Frontal cortex (tissue), 4 donors: ENCODE results near the gene HSP90AA1. TPM values are rescaled to one million over a fixed set of nuclear protein-coding genes. Genes with fewer than 3 reads are reported as not detected.
"Not testable (repeated sequence)": the region's sequence is repeated elsewhere in the genome, so short reads cannot be mapped to it uniquely, and the experiment has no call there.

Experiments used
- DNase-seq, 2 donors: peaks; one replicate each; pipeline ENCODE4 v3.0.0; 2012; ENCODE audit warnings: low spot score in 2 of 2
- FAIRE-seq: peaks from 2 replicates; lab custom pipeline; 2012; peaks lifted over from hg19 to GRCh38; lab: Jason Lieb, UNC
- total RNA-seq: library from RNA; depleted of rRNA; stranded (reverse); fragments of >200 nt; gene quantifications from one replicate; pipeline ENCODE4 v1.2.3, GENCODE V29; 2014
- donor health status: control.
- donor health status: control.
- donor health status: control.

HSP90AA1 gene
- 289 TPM for total RNA-seq

DNA sequence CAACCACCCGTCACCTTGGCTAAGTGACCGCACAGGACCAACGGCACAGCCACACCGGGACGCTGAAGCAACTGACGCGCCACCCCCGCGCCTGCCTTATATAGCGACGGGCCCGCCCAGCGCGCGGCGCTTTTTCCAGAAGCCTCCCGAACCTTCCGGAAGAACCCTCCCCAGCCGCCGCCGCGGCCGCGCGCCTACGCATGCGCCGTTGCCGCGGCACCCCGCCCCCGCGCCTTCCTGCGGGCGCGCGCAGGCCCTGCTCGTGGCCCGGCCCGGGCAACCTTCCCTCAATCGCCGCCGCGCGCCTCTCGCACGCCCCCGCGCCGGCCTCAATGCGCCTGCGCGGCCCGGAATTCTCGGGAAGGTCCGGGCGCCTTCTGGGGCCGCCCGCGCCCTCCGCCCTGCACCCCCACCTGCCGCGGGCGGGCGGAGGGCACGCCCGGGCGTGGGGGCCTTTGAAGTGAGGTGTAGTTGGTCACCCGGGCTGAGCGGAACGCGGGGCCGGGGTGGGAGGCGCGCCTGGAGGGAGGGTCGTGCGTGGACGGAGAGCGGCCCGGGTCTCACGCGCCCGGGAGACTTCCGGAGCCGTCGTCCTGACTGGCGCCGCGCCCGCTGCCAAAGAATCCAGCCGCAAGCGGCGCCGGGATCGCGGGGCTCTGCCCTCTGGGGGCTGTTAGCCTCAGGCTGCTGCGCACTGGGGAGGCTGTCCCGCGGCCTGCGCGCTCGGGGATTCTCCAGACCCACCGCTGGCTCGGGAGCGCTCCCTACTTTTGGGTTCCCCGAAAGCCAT lies at the start of gene HSP90AA1:
HSP90AA1 (minus strand) TSS at position 73 of the 790 bp plus-strand sequence. CDS start 666 bp downstream, outside the sequence.
- no peak for FAIRE-seq
- DNase-seq: peak; percentile 94 to 96

DNA sequence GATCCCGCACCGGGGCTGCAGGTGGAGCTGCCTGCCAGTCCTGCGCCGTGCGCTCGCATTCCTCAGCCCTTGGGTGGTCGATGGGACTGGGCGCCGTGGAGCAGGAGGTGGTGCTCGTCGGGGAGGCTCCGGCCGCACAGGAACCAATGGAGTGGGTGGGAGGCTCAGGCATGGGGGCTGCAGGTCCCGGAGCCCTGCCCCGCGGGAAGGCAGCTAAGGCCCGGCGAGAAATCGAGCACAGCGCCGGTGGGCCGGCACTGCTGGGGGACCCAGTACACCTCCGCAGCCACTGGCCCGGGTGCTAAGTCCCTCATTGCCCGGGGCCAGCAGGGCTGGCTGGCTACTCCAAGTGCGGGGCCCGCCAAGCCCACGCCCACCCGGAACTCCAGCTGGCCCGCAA lies 48.6 kb upstream of the HSP90AA1 start:
- not testable (repeated sequence) for FAIRE-seq, DNase-seq

DNA sequence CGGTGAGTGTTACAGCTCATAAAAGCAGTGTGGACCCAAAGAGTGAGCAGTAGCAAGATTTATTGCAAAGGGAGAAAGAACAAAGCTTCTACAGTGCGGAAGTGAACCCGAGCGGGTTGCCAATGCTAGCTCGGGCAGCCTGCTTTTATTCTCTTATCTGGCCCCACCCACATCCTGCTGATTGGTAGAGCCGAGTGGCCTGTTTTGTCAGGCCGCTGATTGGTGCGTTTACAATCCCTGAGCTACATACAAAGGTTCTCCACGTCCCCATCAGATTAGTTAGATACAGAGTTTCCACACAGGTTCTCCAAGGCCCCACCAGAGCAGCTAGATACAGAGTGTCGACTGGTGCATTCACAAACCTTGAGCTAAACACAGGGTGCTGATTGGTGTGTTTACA lies 47.9 kb upstream of the HSP90AA1 start:
- FAIRE-seq, DNase-seq: not testable (repeated sequence)

DNA sequence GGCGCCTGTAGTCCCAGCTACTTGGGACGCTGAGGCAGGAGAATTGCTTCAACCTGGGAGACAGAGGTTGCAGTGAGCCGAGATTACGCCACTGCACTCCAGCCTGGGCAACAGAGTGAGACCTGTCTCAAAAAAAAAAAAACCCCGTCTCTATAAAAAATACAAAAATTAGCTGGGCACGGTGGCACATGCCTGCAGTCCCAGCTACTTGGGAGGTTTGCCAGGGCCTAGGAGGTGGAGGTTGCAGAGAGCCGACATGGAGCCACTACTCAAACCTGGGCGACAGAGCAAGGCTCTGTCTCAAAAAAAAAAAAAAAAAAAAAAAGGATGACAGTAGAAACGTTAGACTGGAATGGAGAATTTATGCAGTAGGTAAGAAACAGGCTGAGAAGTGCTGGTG lies 47.2 kb upstream of the HSP90AA1 start:
- not testable (repeated sequence) for FAIRE-seq

GRCh38 chr14:102131741-102132140 lies 44.9 kb upstream of the HSP90AA1 start:
- FAIRE-seq (no peak), DNase-seq (no peak)

More for the DNA sequence above, 47.2 kb upstream of the HSP90AA1 start:
- DNase-seq: not testable (repeated sequence)

DNA sequence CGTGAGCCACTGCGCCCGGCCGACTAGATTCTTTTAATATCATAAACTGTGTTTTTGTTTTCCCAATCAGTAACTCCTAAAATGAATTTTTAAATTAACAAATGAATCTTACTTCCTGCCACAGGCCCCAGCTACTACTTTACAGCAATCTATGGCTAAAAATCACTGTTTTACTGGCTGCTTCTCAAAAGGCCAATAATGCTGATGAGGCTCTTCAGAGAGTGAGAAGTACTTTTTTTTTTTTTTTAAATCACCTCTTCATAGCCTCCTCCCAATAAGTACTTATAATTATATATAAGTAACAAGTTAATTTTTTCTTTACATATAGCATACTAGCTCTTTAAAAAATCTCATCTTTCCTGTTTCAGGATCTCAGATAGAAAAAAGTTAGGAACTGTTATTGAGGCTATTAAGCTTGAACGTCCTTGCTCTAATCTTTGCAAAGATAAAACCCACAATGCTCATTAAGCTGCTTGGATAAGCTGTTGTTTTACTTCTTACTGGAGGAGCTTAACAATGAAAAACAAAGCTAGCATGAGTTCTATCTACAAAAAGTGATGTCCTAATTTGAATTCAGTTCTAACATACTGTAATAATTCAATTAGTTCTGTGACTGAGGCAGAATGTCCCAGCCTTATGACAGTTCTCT lies 40.1 kb upstream of the HSP90AA1 start:
- DNase-seq (no peak), FAIRE-seq (no peak)

DNA sequence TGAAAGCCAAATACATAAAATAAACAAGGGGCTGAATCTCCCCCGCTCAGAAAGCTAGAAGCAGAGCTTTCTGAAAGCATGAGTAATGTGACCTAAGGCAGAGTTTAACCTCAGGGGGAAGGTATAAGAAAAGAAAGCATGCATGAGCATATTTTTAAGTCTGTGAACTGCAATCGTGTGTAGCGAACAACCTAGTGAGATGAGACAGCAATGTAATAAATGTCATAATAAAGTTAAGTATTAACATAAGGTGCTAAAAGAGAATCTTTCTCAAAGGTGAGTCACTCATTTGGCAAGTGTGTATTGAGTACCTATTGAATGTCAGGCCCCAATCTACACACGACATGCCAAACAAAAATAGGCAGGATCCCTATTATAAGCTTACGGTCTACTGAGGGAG lies 38.7 kb upstream of the HSP90AA1 start:
- no peak for DNase-seq
- FAIRE-seq: no peak

GRCh38 chr14:102124419-102124818 lies 37.6 kb upstream of the HSP90AA1 start:
- no peak for FAIRE-seq
- no peak for DNase-seq

- FAIRE-seq (no peak), DNase-seq (no peak)
Observed at GRCh38 chr14:102121567-102121966, 34.7 kb upstream of the HSP90AA1 start.

- FAIRE-seq (no peak), DNase-seq (no peak)
Observed at GRCh38 chr14:102120888-102121287, 34.0 kb upstream of the HSP90AA1 start.

GRCh38 chr14:102117852-102118251 lies 31.0 kb upstream of the HSP90AA1 start:
- FAIRE-seq (no peak), DNase-seq (no peak)

- DNase-seq: no peak
- FAIRE-seq: no peak
Observed at GRCh38 chr14:102116361-102117180, 29.7 kb upstream of the HSP90AA1 start.

DNA sequence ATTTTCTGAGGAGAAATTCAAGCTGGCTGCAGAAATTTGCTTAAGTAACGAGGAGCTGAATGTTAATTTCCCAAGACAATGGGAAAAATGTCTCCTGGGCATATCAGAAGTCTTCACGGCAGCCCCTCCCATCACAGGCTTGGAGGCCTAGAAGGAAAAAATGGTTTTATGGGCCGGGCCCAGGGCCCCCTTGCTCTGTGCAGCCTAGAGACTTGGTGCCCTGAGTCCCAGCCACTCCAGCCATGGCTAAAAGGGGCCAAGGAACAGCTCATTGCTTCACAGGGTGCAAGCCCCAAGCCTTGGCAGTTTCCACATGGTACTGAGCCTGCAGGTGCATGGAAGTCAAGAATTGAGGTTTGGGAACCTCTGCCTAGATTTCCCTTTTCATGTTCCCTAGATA lies 24.3 kb upstream of the HSP90AA1 start:
- FAIRE-seq (no peak), DNase-seq (no peak)

DNA sequence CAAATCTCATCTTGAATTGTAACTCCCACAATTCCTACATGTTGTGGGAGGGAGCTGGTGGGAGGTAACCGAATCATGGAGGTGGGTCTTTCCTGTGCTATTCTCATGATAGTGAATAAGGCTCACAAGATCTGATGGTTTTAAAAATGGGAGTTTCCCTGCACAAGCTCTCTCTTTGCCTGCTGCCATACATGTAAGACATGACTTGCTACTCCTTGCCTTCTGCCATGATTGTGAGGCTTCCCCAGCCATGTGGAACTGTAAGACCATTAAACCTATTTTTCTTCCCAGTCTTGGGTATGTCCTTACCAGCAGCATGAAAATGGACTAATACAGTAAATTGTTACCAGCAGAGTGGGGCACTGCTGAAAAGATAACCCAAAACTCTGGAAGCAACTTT lies 22.5 kb upstream of the HSP90AA1 start:
- not testable (repeated sequence) for DNase-seq, FAIRE-seq

DNA sequence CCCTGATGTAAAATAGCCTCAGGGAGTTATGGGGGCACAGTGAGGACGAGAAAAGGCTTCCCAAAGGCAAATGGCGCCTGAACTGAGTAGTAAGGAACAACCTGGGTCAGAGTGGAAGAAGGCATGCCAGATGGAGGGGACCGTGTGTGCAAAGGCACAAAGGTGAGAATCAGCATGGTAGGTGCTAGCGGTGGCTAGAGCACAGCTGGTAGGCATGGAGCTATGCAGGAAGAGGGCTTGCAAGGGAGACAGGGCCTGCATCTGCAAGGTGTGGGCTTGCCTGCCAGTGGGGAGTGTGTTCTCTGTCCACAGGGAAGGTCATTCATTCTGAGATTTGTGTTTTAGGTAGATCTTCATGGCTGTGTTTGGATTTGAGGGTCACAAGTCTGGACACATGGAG lies 18.5 kb upstream of the HSP90AA1 start:
- no peak for FAIRE-seq
- no peak for DNase-seq

DNA sequence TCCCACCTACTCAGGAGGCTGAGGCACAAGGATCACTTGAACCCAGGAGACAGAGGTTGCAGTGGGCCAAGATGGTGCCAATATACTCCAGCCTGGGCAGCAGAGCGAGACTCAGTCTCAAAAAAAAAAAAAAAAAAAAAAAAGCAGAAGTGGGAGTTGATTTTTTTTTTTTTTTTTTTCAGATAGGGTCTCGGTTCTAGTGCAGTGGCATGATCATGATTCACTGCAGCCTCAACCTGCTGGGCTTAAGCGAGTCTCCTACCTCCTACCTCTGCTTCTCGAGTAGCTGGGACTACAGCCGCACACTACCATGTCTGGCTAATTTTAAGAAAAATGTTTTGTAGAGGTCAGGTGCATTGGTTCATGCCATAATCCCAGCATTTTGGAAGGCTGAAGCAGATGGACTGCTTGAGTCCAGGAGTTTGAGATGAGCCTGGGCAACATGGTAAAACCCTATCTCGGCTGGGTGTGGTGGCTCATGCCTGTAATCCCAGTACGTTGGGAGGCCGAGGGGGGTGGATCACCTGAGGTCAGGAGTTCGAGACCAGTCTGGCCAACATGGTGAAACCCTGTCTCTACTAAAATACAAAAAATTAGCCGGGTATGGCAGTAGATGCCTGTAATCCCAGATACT lies 16.3 kb upstream of the HSP90AA1 start:
- DNase-seq: no peak
- no peak for FAIRE-seq

- DNase-seq: no peak
Observed at GRCh38 chr14:102097441-102098135, 10.7 kb upstream of the HSP90AA1 start.

GRCh38 chr14:102096569-102097188 lies 9.8 kb upstream of the HSP90AA1 start:
- FAIRE-seq (no peak), DNase-seq (peak; percentile 57 to 78)

More at GRCh38 chr14:102097441-102098135, 10.7 kb upstream of the HSP90AA1 start:
- no peak for FAIRE-seq
